Astrocyte (in vitro differentiated cells and primary cell): Measurements from ENCODE around the gene RPP14.
"Not testable (repeated sequence)": the region's sequence is repeated elsewhere in the genome, so short reads cannot be mapped to it uniquely, and the experiment has no call there.

Experiments
- EZH2 ChIP-seq: IDR thresholded peaks from 2 replicates; pipeline ENCODE4 v1.6.1; 2012; ENCODE audit warnings: mild to moderate bottlenecking, low read length, inconsistent platforms; ENCODE audit not compliant: insufficient read depth
- TF ChIP-seq, protein P1 (sequence below): IDR thresholded peaks from 2 replicates; pipeline ENCODE4 v1.5.1; 2011; ENCODE audit warnings: low read depth, mild to moderate bottlenecking, inconsistent platforms, low read length, moderate library complexity; ENCODE audit not compliant: insufficient read depth

DNA sequence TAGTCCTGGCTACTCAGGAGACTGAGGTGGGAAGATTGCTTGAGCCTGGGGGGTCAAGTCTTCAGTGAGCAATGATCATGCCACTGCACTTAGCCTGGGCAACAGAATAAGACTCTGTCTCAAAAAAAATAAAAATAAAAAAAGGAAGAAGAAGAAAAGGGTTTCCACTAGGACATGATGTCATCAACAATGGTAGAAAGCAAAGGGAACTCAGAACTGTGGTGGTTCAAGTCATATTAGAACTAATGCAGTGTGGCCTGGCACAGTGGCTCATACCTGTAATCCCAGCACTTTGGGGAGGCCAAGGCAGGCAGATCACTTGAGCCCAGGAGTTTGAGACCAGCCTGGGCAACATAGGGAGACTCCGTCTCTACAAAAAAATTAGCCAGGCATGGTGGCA, 38.5 kb upstream of the RPP14 start:
- TF ChIP-seq, protein P1, sequence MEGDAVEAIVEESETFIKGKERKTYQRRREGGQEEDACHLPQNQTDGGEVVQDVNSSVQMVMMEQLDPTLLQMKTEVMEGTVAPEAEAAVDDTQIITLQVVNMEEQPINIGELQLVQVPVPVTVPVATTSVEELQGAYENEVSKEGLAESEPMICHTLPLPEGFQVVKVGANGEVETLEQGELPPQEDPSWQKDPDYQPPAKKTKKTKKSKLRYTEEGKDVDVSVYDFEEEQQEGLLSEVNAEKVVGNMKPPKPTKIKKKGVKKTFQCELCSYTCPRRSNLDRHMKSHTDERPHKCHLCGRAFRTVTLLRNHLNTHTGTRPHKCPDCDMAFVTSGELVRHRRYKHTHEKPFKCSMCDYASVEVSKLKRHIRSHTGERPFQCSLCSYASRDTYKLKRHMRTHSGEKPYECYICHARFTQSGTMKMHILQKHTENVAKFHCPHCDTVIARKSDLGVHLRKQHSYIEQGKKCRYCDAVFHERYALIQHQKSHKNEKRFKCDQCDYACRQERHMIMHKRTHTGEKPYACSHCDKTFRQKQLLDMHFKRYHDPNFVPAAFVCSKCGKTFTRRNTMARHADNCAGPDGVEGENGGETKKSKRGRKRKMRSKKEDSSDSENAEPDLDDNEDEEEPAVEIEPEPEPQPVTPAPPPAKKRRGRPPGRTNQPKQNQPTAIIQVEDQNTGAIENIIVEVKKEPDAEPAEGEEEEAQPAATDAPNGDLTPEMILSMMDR, result not testable (repeated sequence)
- not testable (repeated sequence) for TF ChIP-seq EZH2
